IMR-90 (cell line): Measurements from ENCODE around the gene SSX4B. TPM values are rescaled to one million over a fixed set of nuclear protein-coding genes. Genes with fewer than 3 reads are reported as not detected.

ENCODE experiments used
- ATAC-seq: fragments of 200-7000 bp; cut with Tn5 transposase; 2 replicates; pipeline ENCODE4 v1.9.1; 2020; ENCODE audit warnings: low read depth, mild to moderate bottlenecking, moderate library complexity
- BruUV-seq: library from RNA; stranded (reverse); fragments of 400-500 nt; replicated peaks from 2 replicates; lab custom pipeline; 2021; lab: Mats Ljungman, UMichigan
- CTCF ChIA-PET: fragments of 300-600 bp; formaldehyde crosslinking; extraction: SDS; loops from one replicate; lab custom pipeline; 2021; ENCODE audit warnings: antibody characterized with exemption; lab: Yijun Ruan, JAX
- POLR2A ChIA-PET: fragments of 300-600 bp; sonication (Branson Sonifier 250); formaldehyde crosslinking; loops from one replicate; lab custom pipeline; 2022; ENCODE audit warnings: antibody characterized with exemption; ENCODE audit not compliant: unreplicated experiment; lab: Charles Lee
- DNase-seq: peaks from one replicate; pipeline ENCODE4 v3.0.0; 2013
- H2AFZ ChIP-seq: replicated peaks from 2 replicates; pipeline ENCODE3; 2013; ENCODE audit warnings: low read length, mild to moderate bottlenecking; ENCODE audit not compliant: poor library complexity
- H2AK5ac ChIP-seq: 2 replicates; pipeline ENCODE4 v1.6.1; 2013; ENCODE audit warnings: low read depth, low read length, inconsistent platforms
- H2AK9ac ChIP-seq: replicated peaks from 2 replicates; pipeline ENCODE3; 2013; ENCODE audit warnings: mild to moderate bottlenecking, low read depth, low read length, moderate library complexity; ENCODE audit not compliant: poor library complexity
- H2BK120ac ChIP-seq: 2 replicates; pipeline ENCODE4 v1.6.1; 2013; ENCODE audit warnings: low read depth, low read length, inconsistent platforms
- H2BK15ac ChIP-seq: 3 replicates; pipeline ENCODE4 v1.6.1; 2013; ENCODE audit warnings: low read depth, low read length, inconsistent platforms
- H2BK20ac ChIP-seq: 2 replicates; pipeline ENCODE4 v1.6.1; 2013; ENCODE audit warnings: low read depth, mild to moderate bottlenecking, inconsistent platforms, low read length, moderate library complexity
- H2BK5ac ChIP-seq: 2 replicates; pipeline ENCODE4 v1.6.1; 2013; ENCODE audit warnings: mild to moderate bottlenecking, low read depth, low read length, inconsistent platforms; ENCODE audit not compliant: poor library complexity, severe bottlenecking
- H3K14ac ChIP-seq: replicated peaks from 2 replicates; pipeline ENCODE4 v1.6.1; 2013; ENCODE audit warnings: low read depth, low read length, inconsistent platforms
- H3K18ac ChIP-seq: 2 replicates; pipeline ENCODE4 v1.6.1; 2013; ENCODE audit warnings: low read depth, low read length, control low read depth
- H3K23ac ChIP-seq: 2 replicates; pipeline ENCODE4 v1.6.1; 2013; ENCODE audit warnings: low read depth, low read length, inconsistent platforms
- H3K27ac ChIP-seq: 2 replicates; pipeline ENCODE4 v1.5.1; 2013; ENCODE audit warnings: mild to moderate bottlenecking, control low read depth, low read length; ENCODE audit not compliant: insufficient read depth
- H3K27me3 ChIP-seq: 2 replicates; pipeline ENCODE4 v1.6.1; 2013; ENCODE audit warnings: low read length; ENCODE audit not compliant: control insufficient read depth, insufficient read depth
- H3K36me3 ChIP-seq: 2 replicates; pipeline ENCODE4 v1.6.1; 2013; ENCODE audit warnings: low read length, mixed read lengths; ENCODE audit not compliant: control insufficient read depth, insufficient read depth
- H3K4ac ChIP-seq: 2 replicates; pipeline ENCODE4 v1.6.1; 2013; ENCODE audit warnings: low read depth, low read length, inconsistent platforms
- H3K4me1 ChIP-seq: 2 replicates; pipeline ENCODE4 v1.6.1; 2013; ENCODE audit warnings: low read length, mixed read lengths; ENCODE audit not compliant: control insufficient read depth, insufficient read depth
- H3K4me2 ChIP-seq: 2 replicates; pipeline ENCODE4 v1.6.1; 2013; ENCODE audit warnings: low read depth, mild to moderate bottlenecking, control low read depth, low read length, moderate library complexity
- H3K4me3 ChIP-seq: 2 replicates; pipeline ENCODE4 v1.5.1; 2013; ENCODE audit warnings: low read depth, mild to moderate bottlenecking, control low read depth, low read length, moderate library complexity; ENCODE audit not compliant: insufficient read depth
- H3K56ac ChIP-seq: 2 replicates; pipeline ENCODE4 v1.6.1; 2013; ENCODE audit warnings: low read length, inconsistent platforms; ENCODE audit not compliant: insufficient read depth; ENCODE audit errors: extremely low read depth
- H3K79me1 ChIP-seq, 2 experiments: 2 replicates each; pipeline ENCODE4 v1.6.1; 2013; ENCODE audit warnings: low read length in 2 of 2, inconsistent platforms in 1 of 2, low read depth in 1 of 2
- H3K9ac ChIP-seq: 2 replicates; pipeline ENCODE4 v1.6.1; 2013; ENCODE audit warnings: low read depth, low read length, control low read depth
- H3K9me1 ChIP-seq: 2 replicates; pipeline ENCODE4 v1.6.1; 2013; ENCODE audit warnings: low read length, inconsistent platforms; ENCODE audit not compliant: insufficient read depth
- H3K9me3 ChIP-seq: 2 replicates; pipeline ENCODE4 v1.6.1; 2013; ENCODE audit warnings: low read length; ENCODE audit not compliant: control insufficient read depth, insufficient read depth
- H4K20me1 ChIP-seq: 2 replicates; pipeline ENCODE4 v1.6.1; 2013; ENCODE audit warnings: low read length, inconsistent platforms; ENCODE audit not compliant: insufficient read depth
- H4K5ac ChIP-seq: 2 replicates; pipeline ENCODE4 v1.6.1; 2013; ENCODE audit warnings: mild to moderate bottlenecking, low read depth, low read length, control low read depth
- H4K8ac ChIP-seq, 2 experiments: 2 replicates each; pipeline ENCODE4 v1.6.1; 2013; ENCODE audit warnings: low read depth in 2 of 2, low read length in 2 of 2, control low read depth in 1 of 2, inconsistent platforms in 1 of 2
- H4K91ac ChIP-seq: 2 replicates; pipeline ENCODE4 v1.6.1; 2013; ENCODE audit warnings: low read depth, low read length, inconsistent platforms; ENCODE audit not compliant: insufficient read depth
- CHD1 ChIP-seq: IDR thresholded peaks from 2 replicates; pipeline ENCODE4 v1.6.1; 2012; ENCODE audit warnings: low read depth, low read length, improper control_type of control experiment
- ELK1 ChIP-seq: fragments of 150-350 bp; IDR thresholded peaks from 2 replicates; pipeline ENCODE4 v1.6.1; 2016; ENCODE audit warnings: low read depth, mild to moderate bottlenecking, low read length, moderate library complexity, borderline replicate concordance
- FOS ChIP-seq: fragments of 150-350 bp; IDR thresholded peaks from 2 replicates; pipeline ENCODE4 v1.6.1; 2016; ENCODE audit warnings: low read depth, low read length
- MAZ ChIP-seq: IDR thresholded peaks from 2 replicates; pipeline ENCODE4 v1.6.1; 2012; ENCODE audit warnings: low read depth, mild to moderate bottlenecking, low read length, improper control_type of control experiment, moderate library complexity, borderline replicate concordance
- MXI1 ChIP-seq: IDR thresholded peaks from 2 replicates; pipeline ENCODE4 v1.6.1; 2012; ENCODE audit warnings: low read depth, mild to moderate bottlenecking, low read length, moderate library complexity, borderline replicate concordance
- NFE2L2 ChIP-seq: fragments of 150-350 bp; IDR thresholded peaks from 2 replicates; pipeline ENCODE4 v1.6.1; 2016; ENCODE audit warnings: low read depth, mild to moderate bottlenecking, low read length
- POLR2A ChIP-seq: IDR thresholded peaks from 2 replicates; pipeline ENCODE4 v1.6.1; 2012; ENCODE audit warnings: mild to moderate bottlenecking, low read depth, low read length
- RAD21 ChIP-seq: IDR thresholded peaks from 2 replicates; pipeline ENCODE4 v1.6.1; 2012; ENCODE audit warnings: low read length, improper control_type of control experiment
- RCOR1 ChIP-seq: IDR thresholded peaks from 2 replicates; pipeline ENCODE4 v1.6.1; 2012; ENCODE audit warnings: mild to moderate bottlenecking, low read length, improper control_type of control experiment; ENCODE audit not compliant: insufficient replicate concordance
- RFX5 ChIP-seq: IDR thresholded peaks from 2 replicates; pipeline ENCODE4 v1.8.0; 2012; ENCODE audit warnings: low read depth, mild to moderate bottlenecking, low read length, moderate library complexity
- SMC3 ChIP-seq: fragments of 150-350 bp; IDR thresholded peaks from 2 replicates; pipeline ENCODE4 v1.6.1; 2016; ENCODE audit warnings: low read depth, mild to moderate bottlenecking, antibody characterized with exemption, low read length, moderate library complexity
- USF2 ChIP-seq: fragments of 150-350 bp; IDR thresholded peaks from 2 replicates; pipeline ENCODE4 v1.6.1; 2017; ENCODE audit warnings: mild to moderate bottlenecking, antibody characterized with exemption, low read length, low read depth
- WGBS, 2 experiments: methylation state at CpG; one replicate each; pipeline versions ENCODE4 v1.1.5 to v1.1.7; 2013; ENCODE audit warnings: missing lambda C conversion rate in 2 of 2; ENCODE audit not compliant: insufficient read length in 1 of 2; ENCODE audit errors: extremely low coverage in 2 of 2; 5-methylcytosine and 5-hydroxymethylcytosine counted together
- dilution Hi-C: fragments of 300-500 bp; cut with HindIII; formaldehyde crosslinking; loops from one replicate; pipeline ENCODE4 v1.14.3; 2018; ENCODE audit warnings: low sequenced_read_pairs; ENCODE audit not compliant: unreplicated experiment
- in situ Hi-C: fragments of 300-500 bp; cut with MboI; formaldehyde crosslinking; loops from 3 replicates; pipeline ENCODE4 v1.14.3; 2019; ENCODE audit warnings: low sequenced_read_pairs, inconsistent platforms, mixed read lengths
- intact Hi-C: fragments of 100-400 bp; cut with micrococcal nuclease; formaldehyde crosslinking; loops from 2 replicates; pipeline ENCODE4 v1.10.0; 2022
- polyA plus RNA-seq, 3 experiments: library from polyadenylated mRNA; depleted of rRNA; stranded (reverse); fragments of >200 nt; gene quantifications; 2 replicates each; pipeline ENCODE4 v1.2.3, GENCODE V29; 2012; ENCODE audit warnings: low replicate concordance in 1 of 3
- total RNA-seq: library from RNA; depleted of rRNA; stranded (reverse); fragments of >200 nt; gene quantifications from 2 replicates; pipeline ENCODE4 v1.2.3, GENCODE V29; 2012

Gene SSX4B
- total and polyA plus RNA-seq, 2 of the 4 experiments (the other 2 are of a cell fraction): not detected

GRCh38 chrX:48459483-48459882 lies 47.7 kb upstream of the SSX4B start:
- Histone ChIP-seq H3K23ac (no peak overlapping the region), H3K56ac (no peak overlapping the region), H3K4ac (no peak overlapping the region), H2AK5ac (no peak overlapping the region), H3K9ac (no peak overlapping the region), H3K4me2 (no peak overlapping the region), H4K20me1 (no peaks in the 10 kb centered on the region), H3K9me1 (no peaks in the 10 kb centered on the region), H3K4me1 (no peaks in the 10 kb centered on the region), H2BK5ac (no peak overlapping the region), H3K79me1 (no peaks in the 10 kb centered on the region), H2BK20ac (no peak overlapping the region), H3K27me3 (no peaks in the 10 kb centered on the region), H2BK120ac (no peak overlapping the region), H2BK15ac (no peak overlapping the region), H3K36me3 (no peaks in the 10 kb centered on the region), H3K18ac (no peak overlapping the region), H4K91ac (no peak overlapping the region), H2AFZ (no peak overlapping the region), H3K27ac (no peak overlapping the region), H2AK9ac (no peak overlapping the region), H4K8ac (no peak overlapping the region), H3K4me3 (no peak overlapping the region), H3K14ac (no peak overlapping the region), H3K9me3 (peaks cover 2% of the 10 kb centered on the region; the same call in 1 of the 2 replicates), H4K5ac (no peak overlapping the region)
- ChIA-PET POLR2A (no interaction called here), CTCF (no interaction called here)
- intact Hi-C loops: no loop called here
- BruUV-seq: no TSS peak
- DNase-seq (no peak), ATAC-seq (no peak)
- in situ Hi-C loops: no loop called here
- TF ChIP-seq ELK1: no peak
- no peak for TF ChIP-seq POLR2A
- no peak for TF ChIP-seq RAD21
- TF ChIP-seq NFE2L2: no peak
- no peak for TF ChIP-seq SMC3
- no peak for TF ChIP-seq MAZ
- no peak for TF ChIP-seq MXI1
- no peak for TF ChIP-seq FOS
- TF ChIP-seq USF2: no peak
- no peak for TF ChIP-seq RCOR1
- no peak for TF ChIP-seq CHD1
- TF ChIP-seq RFX5: no peak
- dilution Hi-C loops: no loop called here
- WGBS, 2 experiments: 60% methylated on average over 2 of the region's 6 CpGs; no CpG with 5 or more reads in 1 of the 2 experiments
